ENCODE results near the gene KCNK1. TPM values are rescaled to one million over a fixed set of nuclear protein-coding genes. Genes with fewer than 3 reads are reported as not detected.

The KCNK1 gene
- polyA plus RNA-seq, 1 of the 3 experiments (the other 2 are of a cell fraction) = 10.6 TPM

DNA sequence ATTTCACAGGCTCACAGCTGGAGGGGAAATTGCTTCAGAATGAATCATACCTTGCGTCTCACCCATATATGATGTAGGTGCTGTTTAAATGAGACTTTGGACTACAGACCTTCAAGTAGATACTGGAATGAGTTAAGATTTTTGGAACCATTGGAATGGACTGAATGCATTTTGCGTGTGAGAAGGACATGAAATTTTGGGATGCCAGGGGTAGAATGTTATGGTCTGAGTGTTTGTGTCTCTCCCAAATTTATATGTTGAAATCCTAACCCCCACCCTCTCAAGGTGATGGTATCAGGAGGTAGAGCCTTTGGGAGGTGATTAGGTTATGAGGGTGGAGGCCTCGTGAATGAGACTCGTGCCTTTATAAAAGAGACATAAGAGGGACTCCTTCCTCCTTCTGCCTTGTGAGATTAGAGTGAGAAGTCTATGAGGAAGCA, 41.4 kb downstream of the KCNK1 start (continued):
- TF ChIP-seq, protein P1, sequence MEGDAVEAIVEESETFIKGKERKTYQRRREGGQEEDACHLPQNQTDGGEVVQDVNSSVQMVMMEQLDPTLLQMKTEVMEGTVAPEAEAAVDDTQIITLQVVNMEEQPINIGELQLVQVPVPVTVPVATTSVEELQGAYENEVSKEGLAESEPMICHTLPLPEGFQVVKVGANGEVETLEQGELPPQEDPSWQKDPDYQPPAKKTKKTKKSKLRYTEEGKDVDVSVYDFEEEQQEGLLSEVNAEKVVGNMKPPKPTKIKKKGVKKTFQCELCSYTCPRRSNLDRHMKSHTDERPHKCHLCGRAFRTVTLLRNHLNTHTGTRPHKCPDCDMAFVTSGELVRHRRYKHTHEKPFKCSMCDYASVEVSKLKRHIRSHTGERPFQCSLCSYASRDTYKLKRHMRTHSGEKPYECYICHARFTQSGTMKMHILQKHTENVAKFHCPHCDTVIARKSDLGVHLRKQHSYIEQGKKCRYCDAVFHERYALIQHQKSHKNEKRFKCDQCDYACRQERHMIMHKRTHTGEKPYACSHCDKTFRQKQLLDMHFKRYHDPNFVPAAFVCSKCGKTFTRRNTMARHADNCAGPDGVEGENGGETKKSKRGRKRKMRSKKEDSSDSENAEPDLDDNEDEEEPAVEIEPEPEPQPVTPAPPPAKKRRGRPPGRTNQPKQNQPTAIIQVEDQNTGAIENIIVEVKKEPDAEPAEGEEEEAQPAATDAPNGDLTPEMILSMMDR (IDR thresholded peaks at IDR 0.05) = no peak
- TF ChIP-seq NFIC (IDR thresholded peaks at IDR 0.05; ENCODE audit: borderline replicate concordance) = no peak
- no peak for TF ChIP-seq RXRA (IDR thresholded peaks at IDR 0.05; ENCODE audit: borderline replicate concordance, low read depth)
- TF ChIP-seq FOXJ3 (CRISPR knock-in tag; IDR thresholded peaks at IDR 0.05) = no peak
- no peak for TF ChIP-seq TCF12 (IDR thresholded peaks at IDR 0.05)
- no peak for TF ChIP-seq MXI1 (IDR thresholded peaks at IDR 0.05; ENCODE audit: low read depth, low read length)
- TF ChIP-seq NRF1 (IDR thresholded peaks at IDR 0.05; ENCODE audit: low read depth, low read length) = no peak
- TF ChIP-seq GATA2 (CRISPR knock-in tag; IDR thresholded peaks at IDR 0.05) = no peak

DNA sequence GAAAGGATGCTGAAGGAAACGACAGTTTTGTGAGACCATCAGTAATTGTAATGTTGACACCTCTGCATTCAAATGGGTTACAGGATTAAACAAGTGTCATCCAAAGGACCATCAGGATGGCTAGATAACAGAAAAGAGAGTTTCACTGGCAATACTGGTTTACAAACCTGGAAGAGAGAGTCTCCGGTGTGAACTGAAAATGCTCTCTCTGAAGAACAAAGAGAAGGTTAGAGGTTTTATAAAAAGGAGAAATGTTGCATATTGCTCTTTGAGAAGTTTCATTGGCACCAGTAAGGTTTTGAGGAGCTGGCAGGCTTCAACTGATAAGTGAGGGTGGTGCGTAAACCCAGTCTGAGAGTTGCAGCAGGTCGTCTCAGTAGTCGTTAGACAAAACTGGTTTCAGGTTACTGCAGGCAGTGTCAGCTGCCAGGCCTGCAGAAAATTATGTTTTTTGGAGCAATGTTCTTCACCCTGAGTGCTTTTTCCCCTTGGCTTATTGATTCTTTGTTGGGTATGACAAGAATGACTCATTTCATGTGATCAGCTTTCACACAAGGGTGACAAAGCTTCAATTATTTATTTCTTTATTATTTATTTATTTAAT, 42.2 kb downstream of the KCNK1 start:
- no peak for TF ChIP-seq TCF12 (IDR thresholded peaks at IDR 0.05)
- TF ChIP-seq ELF1 (IDR thresholded peaks at IDR 0.05) = no peak
- TF ChIP-seq EZH2phosphoT487 (IDR thresholded peaks at IDR 0.05; ENCODE audit: borderline replicate concordance, low read depth) = no peak
- no peak for TF ChIP-seq NFIC (IDR thresholded peaks at IDR 0.05; ENCODE audit: borderline replicate concordance)
- TF ChIP-seq, protein P2, sequence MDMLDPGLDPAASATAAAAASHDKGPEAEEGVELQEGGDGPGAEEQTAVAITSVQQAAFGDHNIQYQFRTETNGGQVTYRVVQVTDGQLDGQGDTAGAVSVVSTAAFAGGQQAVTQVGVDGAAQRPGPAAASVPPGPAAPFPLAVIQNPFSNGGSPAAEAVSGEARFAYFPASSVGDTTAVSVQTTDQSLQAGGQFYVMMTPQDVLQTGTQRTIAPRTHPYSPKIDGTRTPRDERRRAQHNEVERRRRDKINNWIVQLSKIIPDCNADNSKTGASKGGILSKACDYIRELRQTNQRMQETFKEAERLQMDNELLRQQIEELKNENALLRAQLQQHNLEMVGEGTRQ (IDR thresholded peaks at IDR 0.05; ENCODE audit: borderline replicate concordance, low read depth, low read length) = no peak
- TF ChIP-seq, protein P3, sequence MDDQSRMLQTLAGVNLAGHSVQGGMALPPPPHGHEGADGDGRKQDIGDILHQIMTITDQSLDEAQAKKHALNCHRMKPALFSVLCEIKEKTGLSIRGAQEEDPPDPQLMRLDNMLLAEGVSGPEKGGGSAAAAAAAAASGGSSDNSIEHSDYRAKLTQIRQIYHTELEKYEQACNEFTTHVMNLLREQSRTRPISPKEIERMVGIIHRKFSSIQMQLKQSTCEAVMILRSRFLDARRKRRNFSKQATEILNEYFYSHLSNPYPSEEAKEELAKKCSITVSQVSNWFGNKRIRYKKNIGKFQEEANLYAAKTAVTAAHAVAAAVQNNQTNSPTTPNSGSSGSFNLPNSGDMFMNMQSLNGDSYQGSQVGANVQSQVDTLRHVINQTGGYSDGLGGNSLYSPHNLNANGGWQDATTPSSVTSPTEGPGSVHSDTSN (IDR thresholded peaks at IDR 0.05) = no peak
- TF ChIP-seq RFX5 (IDR thresholded peaks at IDR 0.05; ENCODE audit: low read length) = no peak
- no peak for TF ChIP-seq RAD21 (IDR thresholded peaks at IDR 0.05; ENCODE audit: low read length)
- no peak for TF ChIP-seq SMC3 (IDR thresholded peaks at IDR 0.05; ENCODE audit: low read depth, low read length)
- no peak for TF ChIP-seq FOXJ3 (CRISPR knock-in tag; IDR thresholded peaks at IDR 0.05)
- CTCF ChIA-PET = interaction anchor here (1.4 kb wide), 1 partner anchor 10 kb away, joined by 3 read pairs; no protein-coding TSS in a partner anchor
- no peaks in the 10 kb centered on the region for H3F3A ChIP-seq (replicated peaks; ENCODE audit: insufficient read depth)
- no peak overlapping the region for H3K4me3 ChIP-seq (ENCODE audit: low read depth in 2 of 2, low read length in 1 of 2)
- H3K27ac ChIP-seq (ENCODE audit: low read depth in 2 of 2, low read length in 1 of 2) = no peak overlapping the region
- H3K4me1 ChIP-seq (ENCODE audit: control insufficient read depth in 1 of 2, insufficient read depth in 2 of 2, low read depth in 1 of 2, low read length in 1 of 2) = no peaks in the 10 kb centered on the region
- H2AFZ ChIP-seq (ENCODE audit: low read depth) = no peak overlapping the region
- no peaks in the 10 kb centered on the region for H3K27me3 ChIP-seq (ENCODE audit: insufficient read depth)
- no peak for DNase-seq
- no peak overlapping the region for H3K9ac ChIP-seq
- H3K36me3 ChIP-seq (replicated peaks in 1 of 2; ENCODE audit: control insufficient read depth in 1 of 2, insufficient read depth in 2 of 2, low read length in 1 of 2) = no peaks in the 10 kb centered on the region
- no peaks in the 10 kb centered on the region for H3K9me3 ChIP-seq
- POLR2A ChIA-PET = no interaction called here
- no peak overlapping the region for H3K4me2 ChIP-seq
- H3K9me2 ChIP-seq = no peaks in the 10 kb centered on the region
- 88% methylated on average over 5 of the region's 5 CpGs for WGBS (ENCODE audit: low lambda C conversion rate)
- H4K20me1 ChIP-seq (ENCODE audit: insufficient read depth) = no peaks in the 10 kb centered on the region
- no peaks in the 10 kb centered on the region for H3K79me2 ChIP-seq (ENCODE audit: insufficient read depth)
